Measurements from ENCODE around the gene LGALS4. TPM values are rescaled to one million over a fixed set of nuclear protein-coding genes. Genes with fewer than 3 reads are reported as not detected.
"Not testable (repeated sequence)": the region's sequence is repeated elsewhere in the genome, so short reads cannot be mapped to it uniquely, and the experiment has no call there.

The LGALS4 gene
- total RNA-seq, 1 donor, result 0.43 TPM

DNA sequence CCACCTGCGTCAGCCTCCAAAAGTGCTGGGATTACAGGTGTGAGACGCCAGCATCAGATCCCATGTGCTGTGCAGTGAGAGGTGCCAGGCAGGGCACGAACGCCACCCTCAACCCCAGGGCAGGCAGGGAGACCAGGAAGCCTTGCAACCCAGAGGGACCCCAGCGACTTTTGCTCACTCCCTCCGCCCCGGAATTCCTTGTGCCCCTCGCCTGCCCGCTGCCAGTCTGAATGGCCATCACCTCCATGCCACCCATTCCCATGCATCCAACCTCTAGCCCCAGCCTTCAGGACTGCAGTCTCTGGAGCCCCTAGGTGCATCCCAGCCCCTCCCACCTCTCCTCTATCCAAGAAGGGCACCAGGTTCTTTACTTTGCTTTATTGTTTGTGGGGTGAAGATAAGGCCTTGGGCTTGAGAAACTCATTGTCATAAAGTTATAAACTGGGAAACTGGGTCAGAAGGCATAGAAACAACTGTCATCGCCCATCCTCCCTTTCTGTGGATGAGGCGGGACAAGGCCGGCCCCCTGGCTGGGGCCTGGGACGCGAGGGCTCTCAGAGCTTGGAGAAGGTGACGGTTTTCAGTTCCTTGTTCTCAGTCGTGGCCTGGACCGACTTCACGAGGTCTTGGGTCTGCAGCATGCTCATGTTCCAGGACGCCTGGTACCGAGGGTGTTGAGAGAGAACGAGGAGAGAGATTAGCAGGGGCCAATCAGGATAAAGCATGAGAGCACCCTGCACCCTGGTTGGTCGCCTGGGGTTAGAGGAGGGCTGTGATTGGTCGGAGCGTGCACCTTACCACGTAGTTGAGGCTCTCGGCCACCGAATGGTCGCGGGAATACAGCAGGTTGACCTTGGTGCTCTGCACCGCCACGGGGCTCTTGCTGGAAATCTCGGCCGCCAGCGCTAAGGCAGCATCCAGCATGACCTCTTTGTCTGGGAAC lies 2.6 kb upstream of the LGALS4 start:
- no peak for TF ChIP-seq CTCF (IDR thresholded peaks at IDR 0.05; ENCODE audit: insufficient read depth, low read depth, low read length)
- no peak for DNase-seq (ENCODE audit: low read depth)

GRCh38 chr19:38813932-38814331 lies 1.2 kb upstream of the LGALS4 start:
- H3K4me3 ChIP-seq (ENCODE audit: low read depth, low read length); DNase-seq (ENCODE audit: low read depth): not testable (repeated sequence)

More for the DNA sequence above, 2.6 kb upstream of the LGALS4 start:
- no peak overlapping the region for H3K4me3 ChIP-seq (ENCODE audit: low read depth, low read length)

- DNase-seq (ENCODE audit: low read depth), result no peak
- no peak for TF ChIP-seq CTCF (IDR thresholded peaks at IDR 0.05; ENCODE audit: insufficient read depth, low read depth, low read length)
- H3K4me3 ChIP-seq (ENCODE audit: low read depth, low read length), result no peak overlapping the region
Measured at GRCh38 chr19:38813323-38813722, 578 bp upstream of the LGALS4 start.

GRCh38 chr19:38812009-38812840 lies 520 bp downstream of the LGALS4 start:
- no peak for TF ChIP-seq CTCF (IDR thresholded peaks at IDR 0.05; ENCODE audit: insufficient read depth, low read depth, low read length)
- no peak for DNase-seq (ENCODE audit: low read depth)
- H3K4me3 ChIP-seq (ENCODE audit: low read depth, low read length), result no peak overlapping the region

- no peak for TF ChIP-seq CTCF (IDR thresholded peaks at IDR 0.05; ENCODE audit: insufficient read depth, low read depth, low read length)
- no peak for DNase-seq (ENCODE audit: low read depth)
- no peak overlapping the region for H3K4me3 ChIP-seq (ENCODE audit: low read depth, low read length)
Measured at GRCh38 chr19:38809592-38810252, 3.0 kb downstream of the LGALS4 start.

GRCh38 chr19:38808741-38809140 lies 4.0 kb downstream of the LGALS4 start:
- TF ChIP-seq CTCF (IDR thresholded peaks at IDR 0.05; ENCODE audit: insufficient read depth, low read depth, low read length), result no peak
- DNase-seq (ENCODE audit: low read depth), result no peak

GRCh38 chr19:38807374-38808098 lies 5.2 kb downstream of the LGALS4 start:
- DNase-seq (ENCODE audit: low read depth), result peak; percentile 55
- not testable (repeated sequence) for H3K4me3 ChIP-seq (ENCODE audit: low read depth, low read length)

More at GRCh38 chr19:38808741-38809140, 4.0 kb downstream of the LGALS4 start:
- H3K4me3 ChIP-seq (ENCODE audit: low read depth, low read length), result no peak overlapping the region

Data from fibroblast of villous mesenchyme (primary cell).